Measurements from ENCODE around the gene NUDT3. TPM values are rescaled to one million over a fixed set of nuclear protein-coding genes. Genes with fewer than 3 reads are reported as not detected.

Gene NUDT3
- total RNA-seq, 1 experiment from 2014 or later, result 25.2 TPM

- Histone ChIP-seq H3K27me3 (ENCODE audit: insufficient read depth, low read length) (no peaks in the 10 kb centered on the region), H3K9me3 (ENCODE audit: control insufficient read depth in 1 of 2, insufficient read depth in 1 of 2, low read depth in 1 of 2, low read length in 2 of 2) (no peaks in the 10 kb centered on the region), H4K20me1 (ENCODE audit: insufficient read depth) (no peaks in the 10 kb centered on the region), H3K79me2 (ENCODE audit: insufficient read depth, low read length) (no peaks in the 10 kb centered on the region), H3K9ac (ENCODE audit: low read length) (no peak overlapping the region), H3K4me1 (ENCODE audit: control insufficient read depth in 1 of 2, insufficient read depth in 2 of 2, low read length in 2 of 2) (no peaks in the 10 kb centered on the region), H3K9me2 (ENCODE audit: insufficient read depth) (no peaks in the 10 kb centered on the region), H3K27ac (ENCODE audit: low read depth, low read length) (no peak overlapping the region), H3K36me3 (ENCODE audit: control insufficient read depth in 1 of 2, insufficient read depth in 2 of 2, low read length in 2 of 2) (no peaks in the 10 kb centered on the region), H3K4me2 (ENCODE audit: low read length) (no peak overlapping the region), H3K4me3 (replicated peaks in 1 of 2; ENCODE audit: low read depth in 1 of 2, low read length in 2 of 2) (no peak overlapping the region), H2AFZ (ENCODE audit: low read depth, low read length, poor library complexity, severe bottlenecking) (no peak overlapping the region)
- intact Hi-C loops (cut with micrococcal nuclease), result no loop called here
- ChIA-PET POLR2A (no interaction called here), CTCF (no interaction called here), RAD21 (ENCODE audit: low non-redundant PET in 1 of 2, low total read pairs in 2 of 2, uncharacterized antibody in 2 of 2, unreplicated experiment in 2 of 2) (interaction anchor here in 1 of 2 experiments (0.6 kb wide), 1 partner anchor 415 kb away, joined by 3 read pairs; no protein-coding TSS in a partner anchor)
- no peak for DNase-seq (ENCODE audit: low read depth, low spot score)
- no peak for ATAC-seq
- no peak for TF ChIP-seq CEBPB (IDR thresholded peaks at IDR 0.05; ENCODE audit: low read depth)
- TF ChIP-seq MAX (IDR thresholded peaks at IDR 0.05), result no peak
- no peak for TF ChIP-seq ZNF274 (IDR thresholded peaks at IDR 0.05; ENCODE audit: low read depth, low read length)
- no peak for TF ChIP-seq ZFX (IDR thresholded peaks at IDR 0.05)
- TF ChIP-seq POLR2AphosphoS5 (IDR thresholded peaks at IDR 0.05; ENCODE audit: low read depth, low read length), result no peak
- TF ChIP-seq POLR2A (IDR thresholded peaks at IDR 0.05; ENCODE audit: borderline replicate concordance, extremely low read depth, insufficient read depth, insufficient read length), result no peak
- TF ChIP-seq RAD21 (IDR thresholded peaks at IDR 0.05; ENCODE audit: low read depth), result no peak
- TF ChIP-seq EGR1 (IDR thresholded peaks at IDR 0.05; ENCODE audit: low read depth), result no peak
- no peak for TF ChIP-seq SP1 (IDR thresholded peaks at IDR 0.05; ENCODE audit: low read depth)
- BruUV-seq (replicated peaks), result no TSS peak
These were observed 116.3 kb downstream of the NUDT3 start for GRCh38 chr6:34276191-34276590.

- no peaks in the 10 kb centered on the region for H3K9me3 ChIP-seq (ENCODE audit: control insufficient read depth in 1 of 2, insufficient read depth in 1 of 2, low read depth in 1 of 2, low read length in 2 of 2)
- no peaks in the 10 kb centered on the region for H3K36me3 ChIP-seq (ENCODE audit: control insufficient read depth in 1 of 2, insufficient read depth in 2 of 2, low read length in 2 of 2)
- H3K27ac ChIP-seq (ENCODE audit: low read depth, low read length), result no peak overlapping the region
- ChIA-PET CTCF (interaction anchor here (1.3 kb wide), 1 partner anchor 140 kb away, joined by 3 read pairs; no protein-coding TSS in a partner anchor), RAD21 (ENCODE audit: low non-redundant PET in 1 of 2, low total read pairs in 2 of 2, uncharacterized antibody in 2 of 2, unreplicated experiment in 2 of 2) (no interaction called here), POLR2A (no interaction called here)
- intact Hi-C loops (cut with micrococcal nuclease), result no loop called here
- H4K20me1 ChIP-seq (ENCODE audit: insufficient read depth), result no peaks in the 10 kb centered on the region
- H3K4me1 ChIP-seq (ENCODE audit: control insufficient read depth in 1 of 2, insufficient read depth in 2 of 2, low read length in 2 of 2), result no peaks in the 10 kb centered on the region
- no peak for DNase-seq (ENCODE audit: low read depth, low spot score)
- H3K9me2 ChIP-seq (ENCODE audit: insufficient read depth), result no peaks in the 10 kb centered on the region
- no TSS peak for BruUV-seq (replicated peaks)
- H2AFZ ChIP-seq (ENCODE audit: low read depth, low read length, poor library complexity, severe bottlenecking), result no peak overlapping the region
- no peak overlapping the region for H3K9ac ChIP-seq (ENCODE audit: low read length)
- H3K4me3 ChIP-seq (replicated peaks in 1 of 2; ENCODE audit: low read depth in 1 of 2, low read length in 2 of 2), result no peak overlapping the region
- H3K27me3 ChIP-seq (ENCODE audit: insufficient read depth, low read length), result no peaks in the 10 kb centered on the region
- no peak for TF ChIP-seq FOSL1 (IDR thresholded peaks at IDR 0.05; ENCODE audit: low read depth)
- no peak for TF ChIP-seq RAD21 (IDR thresholded peaks at IDR 0.05; ENCODE audit: low read depth)
- no peak for TF ChIP-seq MAX (IDR thresholded peaks at IDR 0.05)
- TF ChIP-seq SIN3A (IDR thresholded peaks at IDR 0.05; ENCODE audit: low read depth), result no peak
- no peak for TF ChIP-seq SP1 (IDR thresholded peaks at IDR 0.05; ENCODE audit: low read depth)
- no peak for TF ChIP-seq EGR1 (IDR thresholded peaks at IDR 0.05; ENCODE audit: low read depth)
- TF ChIP-seq POLR2A (IDR thresholded peaks at IDR 0.05; ENCODE audit: borderline replicate concordance, extremely low read depth, insufficient read depth, insufficient read length), result no peak
- TF ChIP-seq REST (IDR thresholded peaks at IDR 0.05; ENCODE audit: low read depth), result no peak
- no peak for TF ChIP-seq CBX3 (IDR thresholded peaks at IDR 0.05; ENCODE audit: low read depth)
- TF ChIP-seq ATF3 (IDR thresholded peaks at IDR 0.05), result no peak
- TF ChIP-seq ZFX (IDR thresholded peaks at IDR 0.05), result no peak
- no peak for TF ChIP-seq ZNF274 (IDR thresholded peaks at IDR 0.05; ENCODE audit: low read depth, low read length)
- no peak for TF ChIP-seq YY1 (IDR thresholded peaks at IDR 0.05; ENCODE audit: extremely low read depth, insufficient replicate concordance, low read depth, low read length)
- no peak for TF ChIP-seq EZH2phosphoT487 (IDR thresholded peaks at IDR 0.05; ENCODE audit: borderline replicate concordance)
- TF ChIP-seq SRF (IDR thresholded peaks at IDR 0.05; ENCODE audit: low read depth), result no peak
- no peak for TF ChIP-seq CEBPB (IDR thresholded peaks at IDR 0.05; ENCODE audit: low read depth)
- H3K79me2 ChIP-seq (ENCODE audit: insufficient read depth, low read length), result no peaks in the 10 kb centered on the region
- no peak overlapping the region for H3K4me2 ChIP-seq (ENCODE audit: low read length)
- ATAC-seq, result no peak
These were observed 117.2 kb downstream of the NUDT3 start for GRCh38 chr6:34275128-34275804.

Data from HCT116 (cell line).